ENCODE data around the gene CPNE5. TPM values are rescaled to one million over a fixed set of nuclear protein-coding genes. Genes with fewer than 3 reads are reported as not detected.

Gene CPNE5
- total RNA-seq, 1 experiment from 2014 or later, result 0.37 TPM

GRCh38 chr6:36754582-36755434 lies 84.4 kb downstream of the CPNE5 start:
- BruUV-seq (replicated peaks), result no TSS peak
- intact Hi-C loops (cut with micrococcal nuclease; ENCODE audit: unreplicated experiment), result loop anchor here (5.0 kb wide), 1 partner anchor 333 kb away; no protein-coding TSS in a partner anchor

GRCh38 chr6:36753671-36754405 lies 85.4 kb downstream of the CPNE5 start:
- no peaks in the 10 kb centered on the region for H3K27me3 ChIP-seq (ENCODE audit: insufficient read depth, low read depth)
- no peak for DNase-seq
- no peaks in the 10 kb centered on the region for H3K36me3 ChIP-seq (ENCODE audit: low read depth)
- BruUV-seq (replicated peaks), result no TSS peak
- no peaks in the 10 kb centered on the region for H3K79me2 ChIP-seq (ENCODE audit: low read depth)
- CTCF ChIA-PET, result interaction anchor here (0.6 to 0.8 kb wide), 3 partner anchors 12 to 160 kb away, joined by 3 to 8 read pairs (median 3); no protein-coding TSS in a partner anchor
- no peaks in the 10 kb centered on the region for H3K9me3 ChIP-seq (ENCODE audit: insufficient read depth, low read depth)
- peaks cover 60% of the 10 kb centered on the region for H3K4me1 ChIP-seq (replicated peaks; ENCODE audit: insufficient read depth)
- H3F3A ChIP-seq (ENCODE audit: insufficient read depth, low read depth), result peaks cover 34% of the 10 kb centered on the region; the same call in 1 of the 2 replicates
- intact Hi-C loops (cut with micrococcal nuclease; ENCODE audit: unreplicated experiment), result no loop called here
- TF ChIP-seq EZH2 (IDR thresholded peaks at IDR 0.05; ENCODE audit: low read depth) (no peak), CTCF (conservative IDR thresholded peaks at IDR 0.05) (no peak)
- H3K9me2 ChIP-seq (ENCODE audit: insufficient read depth), result no peaks in the 10 kb centered on the region
- no peak overlapping the region for H2AFZ ChIP-seq
- no peak overlapping the region for H3K27ac ChIP-seq
- H3K4me2 ChIP-seq, result 0 out of 2 replicates have a peak overlapping the region, but pooled peaks have one; percentile 49
- no peak overlapping the region for H3K4me3 ChIP-seq
- POLR2A ChIA-PET (ENCODE audit: unreplicated experiment), result interaction anchor here (0.6 to 0.7 kb wide), 3 partner anchors 33 to 268 kb away, joined by 3 to 4 read pairs (median 3); no protein-coding TSS in a partner anchor
- no peaks in the 10 kb centered on the region for H4K20me1 ChIP-seq (ENCODE audit: insufficient read depth)

More at GRCh38 chr6:36754582-36755434, 84.4 kb downstream of the CPNE5 start:
- Histone ChIP-seq H3F3A (ENCODE audit: insufficient read depth, low read depth) (peaks cover 34% of the 10 kb centered on the region; the same call in 1 of the 2 replicates), H3K4me1 (replicated peaks; ENCODE audit: insufficient read depth) (peaks cover 60% of the 10 kb centered on the region), H2AFZ (no peak overlapping the region), H3K4me3 (no peak overlapping the region), H3K36me3 (ENCODE audit: low read depth) (no peaks in the 10 kb centered on the region), H3K27me3 (ENCODE audit: insufficient read depth, low read depth) (no peaks in the 10 kb centered on the region), H3K4me2 (peak overlapping the region; percentile 40; the same call in 1 of the 2 replicates), H4K20me1 (ENCODE audit: insufficient read depth) (no peaks in the 10 kb centered on the region), H3K27ac (no peak overlapping the region), H3K9me3 (ENCODE audit: insufficient read depth, low read depth) (no peaks in the 10 kb centered on the region), H3K79me2 (ENCODE audit: low read depth) (no peaks in the 10 kb centered on the region), H3K9me2 (ENCODE audit: insufficient read depth) (no peaks in the 10 kb centered on the region)
- ChIA-PET POLR2A (ENCODE audit: unreplicated experiment) (no interaction called here), CTCF (interaction anchor here (0.6 kb wide), 1 partner anchor 28 kb away, joined by 3 read pairs; no protein-coding TSS in a partner anchor)
- no peak for DNase-seq
- TF ChIP-seq CTCF (conservative IDR thresholded peaks at IDR 0.05), result no peak
- no peak for TF ChIP-seq EZH2 (IDR thresholded peaks at IDR 0.05; ENCODE audit: low read depth)

GRCh38 chr6:36752886-36753506 lies 86.2 kb downstream of the CPNE5 start:
- peak overlapping the region; percentile 49 for H3K4me2 ChIP-seq
- peaks cover 34% of the 10 kb centered on the region; the same call in 1 of the 2 replicates for H3F3A ChIP-seq (ENCODE audit: insufficient read depth, low read depth)
- H3K27me3 ChIP-seq (ENCODE audit: insufficient read depth, low read depth), result no peaks in the 10 kb centered on the region
- CTCF ChIA-PET, result interaction anchor here (0.5 to 0.6 kb wide), 2 partner anchors 138 to 934 kb away, joined by 3 to 9 read pairs; no protein-coding TSS in a partner anchor
- no peak overlapping the region for H2AFZ ChIP-seq
- POLR2A ChIA-PET (ENCODE audit: unreplicated experiment), result interaction anchor here (0.6 to 0.7 kb wide), 3 partner anchors 88 to 297 kb away, joined by 3 read pairs; no protein-coding TSS in a partner anchor
- no peak for TF ChIP-seq CTCF (conservative IDR thresholded peaks at IDR 0.05)
- TF ChIP-seq EZH2 (IDR thresholded peaks at IDR 0.05; ENCODE audit: low read depth), result no peak
- H3K4me3 ChIP-seq, result no peak overlapping the region
- no peaks in the 10 kb centered on the region for H3K9me2 ChIP-seq (ENCODE audit: insufficient read depth)
- intact Hi-C loops (cut with micrococcal nuclease; ENCODE audit: unreplicated experiment), result no loop called here
- H4K20me1 ChIP-seq (ENCODE audit: insufficient read depth), result no peaks in the 10 kb centered on the region
- peaks cover 60% of the 10 kb centered on the region for H3K4me1 ChIP-seq (replicated peaks; ENCODE audit: insufficient read depth)
- H3K79me2 ChIP-seq (ENCODE audit: low read depth), result no peaks in the 10 kb centered on the region
- DNase-seq, result no peak
- H3K27ac ChIP-seq, result peak overlapping the region; percentile 60
- H3K36me3 ChIP-seq (ENCODE audit: low read depth), result no peaks in the 10 kb centered on the region
- H3K9me3 ChIP-seq (ENCODE audit: insufficient read depth, low read depth), result no peaks in the 10 kb centered on the region
- no TSS peak for BruUV-seq (replicated peaks)

Measured in PC-9 (cell line).